ENCODE results near the gene CALN1. TPM values are rescaled to one million over a fixed set of nuclear protein-coding genes. Genes with fewer than 3 reads are reported as not detected.

CALN1 gene
- total and polyA plus RNA-seq, 4 donors = 0.14 to 0.84 (median 0.24) TPM

DNA sequence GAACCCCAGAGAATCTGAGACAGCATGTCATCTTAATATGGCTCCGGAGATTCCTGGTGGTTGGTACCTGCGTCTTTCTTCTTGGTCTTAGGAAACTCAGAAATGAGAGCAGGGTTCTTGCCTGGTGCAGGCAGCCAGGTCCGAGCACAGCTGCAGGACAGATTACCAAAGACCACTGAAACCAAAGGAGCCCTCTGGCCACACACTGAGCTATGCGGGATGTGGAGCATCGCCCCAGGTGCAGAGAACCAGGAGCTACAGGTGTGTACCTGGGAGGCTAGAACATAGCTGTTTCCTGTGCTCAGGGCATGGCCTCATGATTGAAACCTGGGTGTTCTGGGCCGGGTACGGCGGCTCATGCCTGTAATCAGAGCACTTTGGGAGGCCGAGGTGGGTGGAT, 635.4 kb downstream of the CALN1 start:
- no peak overlapping the region for H3K4me3 ChIP-seq (ENCODE audit: low read depth in 1 of 3, low read length in 3 of 3)
- H3K27me3 ChIP-seq (ENCODE audit: control insufficient read depth in 4 of 4, insufficient read depth in 4 of 4, low read length in 3 of 4) = peaks cover 0 to 6% (median 0%) of the 10 kb centered on the region in 4 donors
- no peak overlapping the region for H3K27ac ChIP-seq (ENCODE audit: low read depth in 1 of 2, low read length in 2 of 2)
- no peaks in the 10 kb centered on the region for H3K9me3 ChIP-seq (ENCODE audit: control insufficient read depth in 4 of 4, low read length in 3 of 4)
- H3K4me1 ChIP-seq (ENCODE audit: control insufficient read depth in 4 of 4, insufficient read depth in 4 of 4, low read length in 3 of 4) = no peaks in the 10 kb centered on the region
- 87% methylated on average over 9 of the region's 9 CpGs for WGBS
- no peaks in the 10 kb centered on the region for H3K36me3 ChIP-seq (ENCODE audit: control insufficient read depth in 4 of 4, insufficient read depth in 3 of 4, low read depth in 1 of 4, low read length in 3 of 4)
- TF ChIP-seq SP1 (IDR thresholded peaks at IDR 0.05) (no peak), FOXA2 (IDR thresholded peaks at IDR 0.05) (no peak), NR2F2 (IDR thresholded peaks at IDR 0.05) (no peak), GABPA (IDR thresholded peaks at IDR 0.05 in 1 of 2, conservative IDR thresholded peaks at IDR 0.05 in 1 of 2) (no peak), REST (IDR thresholded peaks at IDR 0.05) (no peak)
- no peak overlapping the region for H3K9ac ChIP-seq (ENCODE audit: low read depth in 1 of 2, low read length in 2 of 2)
- no peak for DNase-seq (ENCODE audit: low spot score)

DNA sequence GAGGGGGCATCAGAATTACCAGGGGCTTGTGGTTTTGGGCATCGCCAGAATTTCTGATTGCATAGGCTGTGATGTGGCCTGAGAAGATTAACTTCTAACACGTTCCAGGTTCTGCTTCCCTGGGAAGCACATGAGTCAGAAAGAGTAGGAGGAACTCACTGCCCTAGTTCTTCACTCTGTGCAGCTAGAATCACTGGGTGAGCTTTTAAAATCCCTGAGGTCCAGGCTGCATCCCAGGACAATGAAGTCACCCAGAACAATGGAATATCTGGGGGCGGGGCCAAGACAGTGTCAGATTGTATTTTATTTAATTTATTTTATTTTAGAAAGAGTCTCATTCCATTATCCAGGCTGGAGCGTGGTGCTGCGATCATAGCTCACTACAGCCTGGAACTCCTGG, 636.5 kb downstream of the CALN1 start:
- Histone ChIP-seq H3K9me3 (ENCODE audit: control insufficient read depth in 4 of 4, low read length in 3 of 4) (no peaks in the 10 kb centered on the region), H3K4me3 (ENCODE audit: low read depth in 1 of 3, low read length in 3 of 3) (no peak overlapping the region), H3K4me1 (ENCODE audit: control insufficient read depth in 4 of 4, insufficient read depth in 4 of 4, low read length in 3 of 4) (no peaks in the 10 kb centered on the region), H3K27me3 (ENCODE audit: control insufficient read depth in 4 of 4, insufficient read depth in 4 of 4, low read length in 3 of 4) (peaks cover 0 to 6% (median 0%) of the 10 kb centered on the region in 4 donors), H3K27ac (ENCODE audit: low read depth in 1 of 2, low read length in 2 of 2) (no peak overlapping the region), H3K9ac (ENCODE audit: low read depth in 1 of 2, low read length in 2 of 2) (no peak overlapping the region), H3K36me3 (ENCODE audit: control insufficient read depth in 4 of 4, insufficient read depth in 3 of 4, low read depth in 1 of 4, low read length in 3 of 4) (no peaks in the 10 kb centered on the region)
- WGBS = 81% methylated on average over 5 of the region's 5 CpGs
- no peak for DNase-seq (ENCODE audit: low spot score)
- no peak for TF ChIP-seq YY1 (IDR thresholded peaks at IDR 0.05)

- no peaks in the 10 kb centered on the region for H3K4me1 ChIP-seq (ENCODE audit: control insufficient read depth in 4 of 4, insufficient read depth in 4 of 4, low read length in 3 of 4)
- H3K9me3 ChIP-seq (ENCODE audit: control insufficient read depth in 4 of 4, low read length in 3 of 4) = no peaks in the 10 kb centered on the region
- H3K27ac ChIP-seq (ENCODE audit: low read depth in 1 of 2, low read length in 2 of 2) = no peak overlapping the region
- DNase-seq (ENCODE audit: low spot score) = no peak
- WGBS = 53% methylated on average over 3 of the region's 3 CpGs
- peaks cover 0 to 4% (median 0%) of the 10 kb centered on the region in 4 donors for H3K27me3 ChIP-seq (ENCODE audit: control insufficient read depth in 4 of 4, insufficient read depth in 4 of 4, low read length in 3 of 4)
- no peak overlapping the region for H3K4me3 ChIP-seq (ENCODE audit: low read depth in 1 of 3, low read length in 3 of 3)
- H3K36me3 ChIP-seq (ENCODE audit: control insufficient read depth in 4 of 4, insufficient read depth in 3 of 4, low read depth in 1 of 4, low read length in 3 of 4) = no peaks in the 10 kb centered on the region
- no peak overlapping the region for H3K9ac ChIP-seq (ENCODE audit: low read depth in 1 of 2, low read length in 2 of 2)
- TF ChIP-seq ZBTB33 (IDR thresholded peaks at IDR 0.05) = no peak
- no peak for TF ChIP-seq CTCF (IDR thresholded peaks at IDR 0.05; ENCODE audit: low read depth, low read length, missing input control)
- no peak for TF ChIP-seq FOXA2 (IDR thresholded peaks at IDR 0.05)
- TF ChIP-seq HNF4A (conservative IDR thresholded peaks at IDR 0.05) = no peak
- TF ChIP-seq SP1 (IDR thresholded peaks at IDR 0.05) = no peak
- TF ChIP-seq JUND (IDR thresholded peaks at IDR 0.05) = no peak
- no peak for TF ChIP-seq NR2F2 (IDR thresholded peaks at IDR 0.05)
- TF ChIP-seq ATF3 (IDR thresholded peaks at IDR 0.05) = no peak
- TF ChIP-seq FOXA1 (IDR thresholded peaks at IDR 0.05) = no peak
- no peak for TF ChIP-seq RXRA (IDR thresholded peaks at IDR 0.05)
- no peak for TF ChIP-seq EGR1 (IDR thresholded peaks at IDR 0.05; ENCODE audit: low read depth in 2 of 2)
- TF ChIP-seq REST (IDR thresholded peaks at IDR 0.05) = no peak
- TF ChIP-seq GABPA (IDR thresholded peaks at IDR 0.05 in 1 of 2, conservative IDR thresholded peaks at IDR 0.05 in 1 of 2) = no peak
- TF ChIP-seq HNF4G (IDR thresholded peaks at IDR 0.05) = no peak
- no peak for TF ChIP-seq RAD21 (IDR thresholded peaks at IDR 0.05)
- TF ChIP-seq, protein P1, sequence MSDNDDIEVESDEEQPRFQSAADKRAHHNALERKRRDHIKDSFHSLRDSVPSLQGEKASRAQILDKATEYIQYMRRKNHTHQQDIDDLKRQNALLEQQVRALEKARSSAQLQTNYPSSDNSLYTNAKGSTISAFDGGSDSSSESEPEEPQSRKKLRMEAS (IDR thresholded peaks at IDR 0.05) = no peak
- TF ChIP-seq TAF1 (conservative IDR thresholded peaks at IDR 0.05) = no peak
Measured at GRCh38 chr7:71772779-71773178, 639.4 kb downstream of the CALN1 start.

All from liver (tissue), 9 donors.